Thymus (tissue), 11 donors: ENCODE measurements around the gene SSBP1. TPM values are rescaled to one million over a fixed set of nuclear protein-coding genes. Genes with fewer than 3 reads are reported as not detected.
"Not testable (repeated sequence)": the region's sequence is repeated elsewhere in the genome, so short reads cannot be mapped to it uniquely, and the experiment has no call there.

Experiments used
- DNase-seq, 9 donors: peaks; one replicate each; pipeline ENCODE4 v3.0.0-alpha.2; 2013; ENCODE audit warnings: low spot score in 9 of 9, low read depth in 6 of 9, missing footprints in 1 of 9
- H3K27ac ChIP-seq, 2 donors: one replicate each; pipeline ENCODE4 v1.5.1; 2013; ENCODE audit warnings: control low read depth in 1 of 2, low read depth in 1 of 2, low read length in 1 of 2, mild to moderate bottlenecking in 1 of 2, moderate library complexity in 1 of 2
- H3K27me3 ChIP-seq, 2 donors: one replicate each; pipeline ENCODE4 v1.5.1; 2013; ENCODE audit warnings: low read length in 1 of 2; ENCODE audit not compliant: control insufficient read depth in 2 of 2, insufficient read depth in 1 of 2
- H3K36me3 ChIP-seq, 2 donors: one replicate each; pipeline ENCODE4 v1.5.1; 2013; ENCODE audit warnings: low read length in 1 of 2, mild to moderate bottlenecking in 1 of 2, moderate library complexity in 1 of 2; ENCODE audit not compliant: control insufficient read depth in 2 of 2, insufficient read depth in 2 of 2
- H3K4me1 ChIP-seq, 2 donors: one replicate each; pipeline ENCODE4 v1.5.1; 2013; ENCODE audit warnings: low read length in 2 of 2; ENCODE audit not compliant: control insufficient read depth in 2 of 2, insufficient read depth in 2 of 2
- H3K4me3 ChIP-seq, 2 donors: one replicate each; pipeline ENCODE4 v1.5.1; 2013; ENCODE audit warnings: low read length in 2 of 2, control low read depth in 1 of 2, mild to moderate bottlenecking in 1 of 2
- H3K9me3 ChIP-seq, 2 donors: one replicate each; pipeline ENCODE4 v1.5.1; 2013; ENCODE audit warnings: low read length in 1 of 2, mild to moderate bottlenecking in 1 of 2; ENCODE audit not compliant: control insufficient read depth in 2 of 2, insufficient read depth in 1 of 2
- WGBS: extraction: QIAGEN DNeasy Blood & Tissue Kit; methylation state at CpG from one replicate; pipeline ENCODE4 v1.1.7; 2013; 5-methylcytosine and 5-hydroxymethylcytosine counted together
- polyA plus RNA-seq: library from polyadenylated mRNA; stranded (reverse); fragments of 200-250 nt; gene quantifications from one replicate; pipeline ENCODE4 v1.2.3, GENCODE V29; 2013
- total RNA-seq: library from RNA; stranded (reverse); fragments of 120-200 nt; gene quantifications from one replicate; pipeline ENCODE4 v1.2.4, GENCODE V29; 2013
- donor health status: healthy.

SSBP1 gene
- total and polyA plus RNA-seq, 2 donors = 191 to 233 TPM

GRCh38 chr7:141739250-141739649 is 1.1 kb downstream of the SSBP1 start:
- Histone ChIP-seq H3K27me3 (no peaks in the 10 kb centered on the region), H3K27ac (no peak overlapping the region), H3K4me1 (peaks cover 7% of the 10 kb centered on the region in 2 donors), H3K36me3 (peaks cover 17 to 37% of the 10 kb centered on the region in 2 donors), H3K9me3 (no peaks in the 10 kb centered on the region), H3K4me3 (peak overlapping the region in 1 of 2 donors; percentile 96)
- 80% methylated on average over 3 of the region's 3 CpGs for WGBS
- no peak for DNase-seq

- no peak overlapping the region for H3K4me3 ChIP-seq
- DNase-seq = no peak
- peaks cover 21 to 55% of the 10 kb centered on the region in 2 donors for H3K36me3 ChIP-seq
- no peaks in the 10 kb centered on the region for H3K9me3 ChIP-seq
- no peak overlapping the region for H3K27ac ChIP-seq
- H3K27me3 ChIP-seq = no peaks in the 10 kb centered on the region
- WGBS = 99% methylated on average over 1 of the region's 1 CpG
- H3K4me1 ChIP-seq = peaks cover 4% of the 10 kb centered on the region in 2 donors
Observed at GRCh38 chr7:141742229-141742628, 4.1 kb downstream of the SSBP1 start.

DNA sequence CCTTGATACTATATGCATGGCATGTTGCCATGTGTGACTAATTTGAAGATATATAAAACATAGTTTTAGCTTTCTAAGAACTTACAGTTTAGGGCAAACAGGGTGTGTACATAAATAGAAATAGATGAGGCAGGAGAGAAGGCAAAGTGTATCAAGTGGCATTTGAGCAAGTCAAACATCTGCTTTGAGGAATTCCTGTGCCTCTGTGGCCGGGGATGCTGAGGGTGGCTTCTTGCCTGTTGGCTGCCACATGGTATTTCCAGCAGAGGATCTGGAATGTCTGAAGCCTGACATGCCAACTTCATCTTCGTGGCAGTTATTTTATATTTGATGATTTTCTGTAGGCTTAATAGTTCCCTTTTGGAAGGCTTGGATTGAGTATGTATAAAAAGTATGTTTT is 6.0 kb downstream of the SSBP1 start:
- Histone ChIP-seq H3K27me3 (no peaks in the 10 kb centered on the region), H3K36me3 (peaks cover 25 to 71% of the 10 kb centered on the region in 2 donors), H3K4me1 (no peaks in the 10 kb centered on the region), H3K9me3 (no peaks in the 10 kb centered on the region), H3K4me3 (no peak overlapping the region), H3K27ac (no peak overlapping the region)
- WGBS = 97% methylated on average over 2 of the region's 2 CpGs
- DNase-seq = no peak

DNA sequence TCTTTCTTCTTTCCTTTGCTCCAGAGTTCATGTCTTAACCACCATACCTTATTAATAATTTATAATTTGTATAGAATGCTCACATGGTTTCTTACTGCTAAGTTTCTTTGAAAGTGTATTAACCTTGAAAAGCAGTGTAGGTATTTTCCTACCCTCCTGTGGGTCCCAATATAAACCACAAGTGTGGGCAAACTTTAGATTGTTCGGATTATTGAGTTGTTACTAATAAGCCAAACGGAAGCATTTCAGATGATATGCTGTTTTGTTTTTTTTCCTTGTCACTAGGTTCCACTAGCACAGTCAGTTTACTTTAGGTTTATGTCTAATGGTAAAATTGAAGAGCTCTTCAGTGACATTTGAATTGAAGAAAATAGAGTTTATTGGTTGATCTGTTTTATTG is 10.2 kb downstream of the SSBP1 start:
- 99% methylated on average over 2 of the region's 2 CpGs for WGBS
- H3K4me3 ChIP-seq = no peak overlapping the region
- no peaks in the 10 kb centered on the region for H3K4me1 ChIP-seq
- H3K27me3 ChIP-seq = no peaks in the 10 kb centered on the region
- H3K27ac ChIP-seq = no peak overlapping the region
- H3K9me3 ChIP-seq = peaks cover 9 to 12% of the 10 kb centered on the region in 2 donors
- peaks cover 35 to 83% of the 10 kb centered on the region in 2 donors for H3K36me3 ChIP-seq
- DNase-seq = no peak

DNA sequence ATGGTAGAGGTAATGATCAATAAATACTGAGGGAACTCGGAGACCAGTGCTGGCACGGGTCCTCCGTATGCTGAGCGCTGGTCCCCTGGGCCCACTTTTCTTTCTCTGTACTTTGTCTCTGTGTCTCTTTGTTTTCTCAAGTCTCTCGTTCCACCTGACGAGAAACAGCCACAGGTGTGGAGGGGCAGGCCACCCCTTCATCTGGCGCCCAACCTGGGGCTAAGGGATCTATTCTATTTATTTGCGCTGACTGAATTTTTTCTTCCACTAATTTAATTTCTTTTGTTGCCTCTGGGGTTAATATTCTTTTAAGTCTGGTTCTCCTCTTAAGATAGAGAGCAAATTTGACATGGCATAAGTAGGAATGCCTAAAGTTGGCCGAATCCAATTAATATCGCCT is 13.7 kb downstream of the SSBP1 start:
- not testable (repeated sequence) for H3K27me3 ChIP-seq, DNase-seq, H3K4me1 ChIP-seq, H3K27ac ChIP-seq, H3K4me3 ChIP-seq
- Histone ChIP-seq H3K9me3 (peaks cover 9 to 12% of the 10 kb centered on the region in 2 donors), H3K36me3 (peaks cover 41 to 78% of the 10 kb centered on the region in 2 donors)
- WGBS = 99% methylated on average over 10 of the region's 10 CpGs

DNA sequence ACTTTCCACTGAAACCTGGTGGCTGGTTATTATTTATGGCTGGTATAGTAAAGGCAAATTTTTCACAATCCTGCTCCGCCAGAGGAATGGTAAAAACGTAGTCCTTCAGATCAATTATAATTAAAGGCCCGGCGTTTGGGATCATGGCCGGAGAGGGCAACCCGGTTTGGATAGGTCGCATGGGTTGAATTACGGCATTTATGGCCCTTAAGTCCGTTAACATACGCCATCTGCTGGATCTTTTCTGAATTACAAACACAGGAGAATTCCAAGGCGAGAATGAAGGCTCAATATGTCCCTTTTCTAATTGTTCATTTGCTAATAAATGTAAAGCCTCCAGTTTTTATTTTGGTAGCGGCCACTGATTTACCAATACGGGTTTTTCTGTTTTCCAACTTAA is 14.5 kb downstream of the SSBP1 start:
- DNase-seq = no peak
- Histone ChIP-seq H3K9me3 (peaks cover 9 to 12% of the 10 kb centered on the region in 2 donors), H3K4me3 (no peak overlapping the region), H3K27me3 (no peaks in the 10 kb centered on the region), H3K27ac (no peak overlapping the region), H3K36me3 (peaks cover 40 to 79% of the 10 kb centered on the region in 2 donors), H3K4me1 (no peaks in the 10 kb centered on the region)
- WGBS = 98% methylated on average over 13 of the region's 13 CpGs

DNA sequence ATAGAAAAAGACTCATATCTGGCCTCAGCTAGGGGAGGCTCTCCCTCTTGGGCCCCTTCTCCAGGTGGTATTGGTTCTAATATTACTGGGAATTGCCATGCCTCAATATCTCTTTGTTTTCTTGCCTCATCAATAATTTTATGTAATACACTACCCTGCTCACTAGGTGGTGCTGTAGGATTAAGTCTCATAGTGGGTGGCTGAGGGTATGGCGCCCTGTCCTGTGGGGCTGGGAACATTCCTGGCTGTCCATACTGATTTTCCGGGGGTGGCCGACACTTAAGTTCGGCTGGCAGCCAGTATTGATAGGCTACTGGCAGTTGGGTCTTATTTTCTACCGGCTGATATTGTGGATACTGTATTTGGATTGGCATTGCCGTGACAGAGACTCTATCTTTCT is 16.8 kb downstream of the SSBP1 start:
- no peak overlapping the region for H3K4me3 ChIP-seq
- no peak overlapping the region for H3K27ac ChIP-seq
- peaks cover 41 to 71% of the 10 kb centered on the region in 2 donors for H3K36me3 ChIP-seq
- H3K4me1 ChIP-seq = no peaks in the 10 kb centered on the region
- DNase-seq = peak in 1 of 9 donors; percentile 15
- no peaks in the 10 kb centered on the region for H3K27me3 ChIP-seq
- WGBS = 98% methylated on average over 6 of the region's 6 CpGs
- H3K9me3 ChIP-seq = peaks cover 9 to 12% of the 10 kb centered on the region in 2 donors

GRCh38 chr7:141763797-141764196 is 25.6 kb downstream of the SSBP1 start, which contains the start of gene TAS2R3:
Gene TAS2R3 (plus strand): TSS chr7:141764097. CDS start chr7:141764159, 62 bp downstream.
- peaks cover 31% of the 10 kb centered on the region in 2 donors for H3K36me3 ChIP-seq
- WGBS = 81% methylated on average over 3 of the region's 3 CpGs

DNA sequence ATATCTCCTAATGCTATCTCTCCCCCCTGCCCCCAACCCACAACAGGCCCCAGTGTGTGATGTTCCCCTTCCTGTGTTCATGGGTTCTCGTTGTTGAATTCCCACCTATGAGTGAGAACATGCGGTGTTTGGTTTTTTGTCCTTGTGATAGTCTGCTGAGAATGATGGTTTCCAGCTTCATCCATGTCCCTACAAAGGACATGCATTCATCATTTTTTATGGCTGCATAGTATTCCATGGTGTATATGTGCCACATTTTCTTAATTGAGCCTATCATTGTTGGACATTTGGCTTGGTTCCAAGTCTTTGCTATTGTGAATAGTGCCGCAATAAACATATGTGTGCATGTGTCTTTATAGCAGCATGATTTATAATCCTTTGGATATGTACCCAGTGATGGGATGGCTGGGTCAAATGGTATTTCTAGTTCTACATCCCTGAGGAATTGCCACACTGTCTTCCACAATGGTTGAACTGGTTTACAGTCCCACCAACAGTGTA is 32.0 kb downstream of the SSBP1 start:
- not testable (repeated sequence) for H3K36me3 ChIP-seq, H3K9me3 ChIP-seq, H3K4me1 ChIP-seq, H3K27me3 ChIP-seq, DNase-seq, H3K27ac ChIP-seq, H3K4me3 ChIP-seq
- 98% methylated on average over 3 of the region's 3 CpGs for WGBS

More at GRCh38 chr7:141763797-141764196, 25.6 kb downstream of the SSBP1 start, which contains the start of gene TAS2R3:
- H3K27me3 ChIP-seq = no peaks in the 10 kb centered on the region
- H3K4me1 ChIP-seq = no peaks in the 10 kb centered on the region
- no peak within 1 kb of the TSS for H3K4me3 ChIP-seq
- H3K27ac ChIP-seq = no peak within 1 kb of the TSS
- no peak for DNase-seq
- no peaks in the 10 kb centered on the region for H3K9me3 ChIP-seq
